Endothelial cell of umbilical vein (primary cell): ENCODE measurements around the gene CHTOP. TPM values are rescaled to one million over a fixed set of nuclear protein-coding genes. Genes with fewer than 3 reads are reported as not detected.
A peak's percentile ranks its signal among the peaks of the same experiment; 100 is the strongest.

ENCODE experiments used
- BruUV-seq: library from RNA; stranded (reverse); fragments of 400-500 nt; replicated peaks from 2 replicates; lab custom pipeline; 2021; lab: Mats Ljungman, UMichigan
- CTCF ChIA-PET: fragments of 300-600, 350-600 bp; sonication (Branson Sonifier 250); formaldehyde crosslinking; loops from one replicate; lab custom pipeline; 2021; ENCODE audit warnings: antibody characterized with exemption, inconsistent platforms; lab: Charles Lee
- POLR2A ChIA-PET: fragments of 300-600, 350-600 bp; sonication (Branson Sonifier 250); formaldehyde crosslinking; loops from one replicate; lab custom pipeline; 2021; ENCODE audit warnings: antibody characterized with exemption, inconsistent platforms; lab: Charles Lee
- DNase-seq: peaks from one replicate; pipeline ENCODE4 v3.0.0-alpha.2; 2011; ENCODE audit warnings: low read depth, low spot score
- FAIRE-seq: peaks from 2 replicates; lab custom pipeline; 2011; peaks lifted over from hg19 to GRCh38; lab: Jason Lieb, UNC
- H2AFZ ChIP-seq: 2 replicates; pipeline ENCODE4 v1.6.0; 2012; ENCODE audit warnings: low read depth, low read length, control low read depth, inconsistent platforms
- H3K27ac ChIP-seq: 2 replicates; pipeline ENCODE4 v1.5.1; 2011; ENCODE audit warnings: low read depth, mild to moderate bottlenecking, control low read depth, low read length, moderate library complexity; ENCODE audit not compliant: insufficient read depth
- H3K27me3 ChIP-seq, 2 experiments: 2 replicates each; pipeline versions ENCODE4 v1.6.0 to v1.6.1; 2011; ENCODE audit warnings: low read length in 2 of 2, mixed read lengths in 1 of 2; ENCODE audit not compliant: control insufficient read depth in 2 of 2, insufficient read depth in 2 of 2
- H3K36me3 ChIP-seq, 2 experiments: 2 replicates in 1 of 2; 3 replicates in 1 of 2; pipeline ENCODE4 v1.5.1; 2011; ENCODE audit warnings: low read length in 2 of 2, mild to moderate bottlenecking in 1 of 2, moderate library complexity in 1 of 2; ENCODE audit not compliant: control insufficient read depth in 2 of 2, insufficient read depth in 2 of 2; ENCODE audit errors: extremely low read depth in 1 of 2
- H3K4me1 ChIP-seq: 3 replicates; pipeline ENCODE4 v1.5.1; 2011; ENCODE audit warnings: mild to moderate bottlenecking, low read length; ENCODE audit not compliant: control insufficient read depth, insufficient read depth; ENCODE audit errors: extremely low read depth
- H3K4me2 ChIP-seq: 2 replicates; pipeline ENCODE4 v1.6.1; 2011; ENCODE audit warnings: low read length, control low read depth, mixed read lengths; ENCODE audit not compliant: insufficient read depth
- H3K4me3 ChIP-seq, 3 experiments: fragments of 200-600 bp in 1 of 3; sonication (generic), shearing (Covaris generic) in 1 of 3; replicated peaks in 1 of 3; 2 replicates each; pipeline ENCODE4 v1.5.1; 2011 to 2016; ENCODE audit warnings: control low read depth in 3 of 3, low read length in 3 of 3, mild to moderate bottlenecking in 2 of 3, inconsistent platforms in 1 of 3, low read depth in 1 of 3, moderate library complexity in 1 of 3; ENCODE audit not compliant: insufficient read depth in 1 of 3
- H3K79me2 ChIP-seq: 2 replicates; pipeline ENCODE4 v1.6.0; 2012; ENCODE audit warnings: low read length, inconsistent platforms; ENCODE audit not compliant: control insufficient read depth, insufficient read depth
- H3K9ac ChIP-seq: replicated peaks from 2 replicates; pipeline ENCODE3; 2011; ENCODE audit warnings: low read length, control low read depth; ENCODE audit not compliant: insufficient read depth; ENCODE audit errors: extremely low read depth
- H3K9me1 ChIP-seq: replicated peaks from 3 replicates; pipeline ENCODE4 v1.6.0; 2011; ENCODE audit warnings: mild to moderate bottlenecking, low read length; ENCODE audit not compliant: control insufficient read depth, insufficient read depth; ENCODE audit errors: extremely low read depth
- H3K9me3 ChIP-seq: replicated peaks from 2 replicates; pipeline ENCODE4 v1.5.1; 2012; ENCODE audit warnings: low read length, inconsistent platforms; ENCODE audit not compliant: control insufficient read depth, insufficient read depth
- H4K20me1 ChIP-seq: replicated peaks from 2 replicates; pipeline ENCODE3; 2011; ENCODE audit warnings: mild to moderate bottlenecking, low read length; ENCODE audit not compliant: control insufficient read depth, insufficient read depth; ENCODE audit errors: extremely low read depth
- EZH2 ChIP-seq: IDR thresholded peaks from 2 replicates; pipeline ENCODE4 v1.6.1; 2012; ENCODE audit warnings: borderline replicate concordance, low read depth, mild to moderate bottlenecking, moderate library complexity, low read length, inconsistent platforms; ENCODE audit not compliant: severe bottlenecking
- FOS ChIP-seq: IDR thresholded peaks from 2 replicates; pipeline ENCODE4 v1.6.1; 2011; ENCODE audit warnings: mild to moderate bottlenecking, low read length, moderate library complexity, borderline replicate concordance; ENCODE audit not compliant: insufficient read depth
- JUN ChIP-seq: IDR thresholded peaks from 2 replicates; pipeline ENCODE4 v1.6.1; 2011; ENCODE audit warnings: borderline replicate concordance, low read depth; ENCODE audit not compliant: insufficient read length, insufficient read depth
- MYC ChIP-seq: IDR thresholded peaks from one replicate; pipeline ENCODE4 v1.6.1; 2011; ENCODE audit warnings: mild to moderate bottlenecking, low read depth, low read length
- POLR2A ChIP-seq: IDR thresholded peaks from 2 replicates; pipeline ENCODE4 v1.6.1; 2012; ENCODE audit warnings: low read depth, mild to moderate bottlenecking, control low read depth, low read length
- POLR2AphosphoS5 ChIP-seq: IDR thresholded peaks from 2 replicates; pipeline ENCODE4 v1.6.1; 2012; ENCODE audit warnings: low read depth, mild to moderate bottlenecking, control low read depth, low read length, moderate library complexity; ENCODE audit not compliant: insufficient read depth
- dilution Hi-C: fragments of 300-500 bp; cut with MboI; formaldehyde crosslinking; loops from one replicate; pipeline ENCODE4 v1.15.0; 2019; ENCODE audit warnings: low sequenced_read_pairs; ENCODE audit not compliant: extremely low pct_ligation_motif_present
- intact Hi-C: fragments of 100-400 bp; cut with micrococcal nuclease; formaldehyde crosslinking; loops from one replicate; pipeline ENCODE4 v1.10.0; 2022
- polyA plus RNA-seq, 4 experiments: library from polyadenylated mRNA; depleted of rRNA in 3 of 4; stranded (reverse) in 3 of 4; unstranded in 1 of 4; fragments of >200 nt; gene quantifications; 2 replicates each; pipeline versions ENCODE4 v1.2.1 to v1.2.3, GENCODE V29; 2011 to 2012; ENCODE audit warnings: missing spikeins in 1 of 4
- total RNA-seq: library from RNA; stranded (reverse); gene quantifications from 2 replicates; pipeline ENCODE4 v1.2.3, GENCODE V29; 2021
- TF ChIP-seq, protein P1 (sequence below): IDR thresholded peaks from 2 replicates; pipeline ENCODE4 v1.6.1; 2011; ENCODE audit not compliant: insufficient read depth, insufficient read length
- TF ChIP-seq, protein P2 (sequence below), 2 donors: IDR thresholded peaks; 1 replicate in 1 of 2; 2 replicates in 1 of 2; pipeline ENCODE4 v1.5.1; 2011; ENCODE audit warnings: low read length in 2 of 2, mild to moderate bottlenecking in 2 of 2, moderate library complexity in 2 of 2, control low read depth in 1 of 2, inconsistent platforms in 1 of 2, low read depth in 1 of 2; ENCODE audit not compliant: insufficient read depth in 1 of 2; ENCODE audit errors: extremely low read depth in 1 of 2

Gene CHTOP
- total and polyA plus RNA-seq, 2 donors (not counting 3 experiments of a cell fraction or from before 2014, with no cell fraction given) = 62.0 to 74.4 TPM

DNA sequence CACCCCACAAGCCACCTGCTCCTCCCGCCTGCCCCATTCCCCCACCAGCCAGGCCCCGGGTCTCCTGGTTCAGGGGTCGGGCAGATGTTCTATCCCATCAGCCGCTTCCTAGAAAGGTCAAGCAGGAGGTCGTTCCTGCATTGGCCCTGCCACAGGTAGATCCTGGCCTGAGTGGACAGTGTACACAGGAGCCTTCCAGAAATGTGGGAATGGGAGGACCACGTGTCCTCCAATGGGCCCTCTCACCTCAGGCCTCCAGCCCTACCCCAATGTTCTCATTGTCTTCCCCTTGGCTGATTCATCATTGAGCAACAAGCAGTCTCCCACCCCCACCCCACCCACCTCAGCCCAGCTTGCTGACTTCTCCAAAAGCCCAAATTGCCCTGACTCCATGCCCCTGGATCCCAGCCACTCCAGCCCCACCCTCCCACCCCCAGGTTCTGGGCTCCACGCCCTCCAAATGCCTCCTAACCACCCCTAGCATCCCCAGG, 23.0 kb upstream of the CHTOP start:
- Histone ChIP-seq H3K9ac (no peak overlapping the region), H4K20me1 (no peaks in the 10 kb centered on the region), H3K36me3 (peaks cover 13% of the 10 kb centered on the region in 2 experiments), H3K27me3 (no peaks in the 10 kb centered on the region), H3K4me1 (peaks cover 40% of the 10 kb centered on the region), H3K9me1 (no peaks in the 10 kb centered on the region), H3K79me2 (peaks cover 45% of the 10 kb centered on the region), H3K27ac (peak overlapping the region; percentile 98), H3K4me3 (no peak overlapping the region), H3K9me3 (no peaks in the 10 kb centered on the region), H3K4me2 (peak overlapping the region; percentile 51), H2AFZ (no peak overlapping the region)
- CTCF ChIA-PET = interaction anchor here (0.8 to 7.7 kb wide), 4 partner anchors 11 to 39 kb away, joined by 4 to 54 read pairs (median 24); partner anchors contain the start of genes S100A1 and S100A13
- intact Hi-C loops (no loop called here), dilution Hi-C loops (no loop called here)
- no peak for DNase-seq
- no peak for FAIRE-seq
- POLR2A ChIA-PET = interaction anchor here (0.8 to 4.9 kb wide), 3 partner anchors 12 to 23 kb away, joined by 3 to 43 read pairs (median 28); partner anchors contain the start of genes CHTOP, S100A1 and S100A13
- TF ChIP-seq, protein P1, sequence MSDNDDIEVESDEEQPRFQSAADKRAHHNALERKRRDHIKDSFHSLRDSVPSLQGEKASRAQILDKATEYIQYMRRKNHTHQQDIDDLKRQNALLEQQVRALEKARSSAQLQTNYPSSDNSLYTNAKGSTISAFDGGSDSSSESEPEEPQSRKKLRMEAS = no peak
- no peak for TF ChIP-seq FOS
- no peak for TF ChIP-seq JUN
- TF ChIP-seq, protein P2, sequence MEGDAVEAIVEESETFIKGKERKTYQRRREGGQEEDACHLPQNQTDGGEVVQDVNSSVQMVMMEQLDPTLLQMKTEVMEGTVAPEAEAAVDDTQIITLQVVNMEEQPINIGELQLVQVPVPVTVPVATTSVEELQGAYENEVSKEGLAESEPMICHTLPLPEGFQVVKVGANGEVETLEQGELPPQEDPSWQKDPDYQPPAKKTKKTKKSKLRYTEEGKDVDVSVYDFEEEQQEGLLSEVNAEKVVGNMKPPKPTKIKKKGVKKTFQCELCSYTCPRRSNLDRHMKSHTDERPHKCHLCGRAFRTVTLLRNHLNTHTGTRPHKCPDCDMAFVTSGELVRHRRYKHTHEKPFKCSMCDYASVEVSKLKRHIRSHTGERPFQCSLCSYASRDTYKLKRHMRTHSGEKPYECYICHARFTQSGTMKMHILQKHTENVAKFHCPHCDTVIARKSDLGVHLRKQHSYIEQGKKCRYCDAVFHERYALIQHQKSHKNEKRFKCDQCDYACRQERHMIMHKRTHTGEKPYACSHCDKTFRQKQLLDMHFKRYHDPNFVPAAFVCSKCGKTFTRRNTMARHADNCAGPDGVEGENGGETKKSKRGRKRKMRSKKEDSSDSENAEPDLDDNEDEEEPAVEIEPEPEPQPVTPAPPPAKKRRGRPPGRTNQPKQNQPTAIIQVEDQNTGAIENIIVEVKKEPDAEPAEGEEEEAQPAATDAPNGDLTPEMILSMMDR (IDR thresholded peaks at IDR 0.05; ENCODE audit: extremely low read depth in 1 of 2, insufficient read depth in 1 of 2, low read depth in 1 of 2, low read length in 2 of 2) = no peak
- TF ChIP-seq MYC = no peak
- no peak for TF ChIP-seq POLR2A
- no peak for TF ChIP-seq EZH2
- TF ChIP-seq POLR2AphosphoS5 = no peak
- no TSS peak for BruUV-seq
